B cell (primary cell): ENCODE data around the gene TBX10.
"Not testable (repeated sequence)": the region's sequence is repeated elsewhere in the genome, so short reads cannot be mapped to it uniquely, and the experiment has no call there.

Experiments used
- CTCF ChIP-seq: fragments of 200-600 bp; IDR thresholded peaks from one replicate; pipeline ENCODE4 v1.8.0; 2022; ENCODE audit warnings: antibody characterized with exemption, mild to moderate bottlenecking
- EZH2 ChIP-seq: IDR thresholded peaks from 2 replicates; pipeline ENCODE4 v1.6.1; 2012; ENCODE audit warnings: borderline replicate concordance, low read depth, mild to moderate bottlenecking, moderate library complexity, low read length; ENCODE audit not compliant: insufficient read depth, poor library complexity, severe bottlenecking

DNA sequence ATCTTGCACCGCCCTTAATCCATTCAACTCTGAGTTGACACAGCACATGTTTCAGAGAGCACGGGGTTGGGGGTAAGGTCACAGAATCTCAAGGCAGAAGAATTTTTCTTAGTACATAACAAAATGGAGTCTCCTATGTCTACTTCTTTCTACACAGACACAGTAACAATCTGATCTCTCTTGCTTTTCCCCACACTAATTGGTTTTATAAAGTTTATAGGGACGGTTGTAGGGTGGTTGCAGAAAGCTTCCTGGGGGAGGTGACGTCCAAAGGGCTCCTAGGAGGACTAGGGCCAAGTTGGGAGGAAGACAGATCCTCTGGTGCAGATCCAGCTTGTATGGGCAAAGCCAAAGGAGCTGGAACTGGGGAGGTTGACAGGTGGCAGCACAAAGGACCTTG, 35.4 kb downstream of the TBX10 start:
- not testable (repeated sequence) for TF ChIP-seq CTCF, EZH2
